Lung (tissue), 12 donors: ENCODE results near the gene SUMO3. TPM values are rescaled to one million over a fixed set of nuclear protein-coding genes. Genes with fewer than 3 reads are reported as not detected.
A peak's percentile ranks its signal among the peaks of the same experiment; 100 is the strongest.

Experiments used
- ATAC-seq: fragments of 200-7000 bp; cut with Tn5 transposase; one replicate; pipeline ENCODE4 v1.9.1; 2020; ENCODE audit warnings: moderate number of reproducible peaks; ENCODE audit not compliant: insufficient read depth, low FRiP score
- DNase-seq, 3 donors: peaks; one replicate each; pipeline ENCODE4 v3.0.0-alpha.2; 2013 to 2017
- H3K27ac ChIP-seq, 2 donors: one replicate each; pipeline ENCODE4 v1.5.1; 2013; ENCODE audit warnings: mild to moderate bottlenecking in 2 of 2, moderate library complexity in 2 of 2, control low read depth in 1 of 2, inconsistent platforms in 1 of 2, low read depth in 1 of 2, low read length in 1 of 2
- H3K27me3 ChIP-seq, 3 donors: one replicate each; pipeline ENCODE4 v1.5.1; 2013; ENCODE audit warnings: low read length in 2 of 3; ENCODE audit not compliant: control insufficient read depth in 3 of 3, insufficient read depth in 3 of 3
- H3K36me3 ChIP-seq, 4 donors: one replicate each; pipeline ENCODE4 v1.5.1; 2013; ENCODE audit warnings: low read length in 4 of 4, mild to moderate bottlenecking in 1 of 4, moderate library complexity in 1 of 4; ENCODE audit not compliant: control insufficient read depth in 4 of 4, insufficient read depth in 4 of 4
- H3K4me1 ChIP-seq, 5 donors: one replicate each; pipeline ENCODE4 v1.5.1; 2013; ENCODE audit warnings: low read length in 5 of 5, mild to moderate bottlenecking in 2 of 5, moderate library complexity in 1 of 5; ENCODE audit not compliant: control insufficient read depth in 5 of 5, insufficient read depth in 5 of 5
- H3K4me3 ChIP-seq: one replicate; pipeline ENCODE4 v1.5.1; 2013; ENCODE audit warnings: mild to moderate bottlenecking, control low read depth, moderate library complexity
- H3K9ac ChIP-seq, 2 donors: one replicate each; pipeline ENCODE4 v1.5.1; 2013; ENCODE audit warnings: low read length in 2 of 2, control low read depth in 1 of 2; ENCODE audit not compliant: insufficient read depth in 1 of 2
- H3K9me3 ChIP-seq, 4 donors: one replicate each; pipeline ENCODE4 v1.5.1; 2013; ENCODE audit warnings: low read length in 3 of 4, mild to moderate bottlenecking in 1 of 4, moderate library complexity in 1 of 4; ENCODE audit not compliant: control insufficient read depth in 4 of 4, insufficient read depth in 3 of 4
- WGBS, 2 donors: extraction: QIAGEN DNeasy Blood & Tissue Kit; methylation state at CpG; one replicate each; pipeline ENCODE4 v1.1.7; 2013; 5-methylcytosine and 5-hydroxymethylcytosine counted together
- polyA plus RNA-seq, 2 donors: library from polyadenylated mRNA; stranded (reverse); fragments of 200-250 nt; gene quantifications; one replicate each; pipeline ENCODE4 v1.2.1, GENCODE V29; 2013
- total RNA-seq, 2 donors: library from RNA; depleted of rRNA in 1 of 2; stranded (reverse); fragments of >200 nt in 1 of 2; gene quantifications; one replicate each; pipeline ENCODE4 v1.2.1, GENCODE V29; 2014 to 2021
- TF ChIP-seq, protein P1 (sequence below): IDR thresholded peaks from 2 replicates; pipeline ENCODE4 v1.5.1; 2012; ENCODE audit warnings: mild to moderate bottlenecking; ENCODE audit errors: control extremely low read depth, extremely low read depth
- donor health status: control.
- donor health status: control.
- donor health status: Bipolar disorder and iron deficiency.
- donor health status: healthy.
- donor health status: DM: yes; HTN: yes; CAD: no.

The SUMO3 gene
- total and polyA plus RNA-seq, 4 donors: 40.4 to 96.4 (median 66.0) TPM

DNA sequence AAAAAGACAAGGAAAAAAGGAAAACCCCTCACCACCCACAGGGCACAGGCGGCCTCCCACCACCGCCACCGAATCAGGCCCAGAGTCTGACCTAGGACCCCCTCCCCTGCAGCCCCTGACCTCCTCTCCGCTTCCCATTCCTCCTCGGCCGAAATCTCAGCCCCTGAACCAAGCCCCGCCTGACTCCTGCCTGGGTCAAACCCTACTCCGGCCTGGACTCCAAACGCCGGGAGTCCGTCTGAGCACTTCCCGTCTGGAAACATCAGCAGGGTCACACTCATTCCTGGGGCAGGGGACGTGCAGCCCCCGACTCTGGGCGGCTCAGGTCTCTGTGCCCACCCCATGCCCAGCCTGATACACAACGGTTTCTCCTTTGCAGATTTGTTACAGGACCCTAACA is 26.4 kb upstream of the SUMO3 start:
- Histone ChIP-seq H3K4me1 (peaks cover 0 to 19% (median 8%) of the 10 kb centered on the region in 5 donors), H3K27me3 (no peaks in the 10 kb centered on the region), H3K9ac (no peak overlapping the region), H3K27ac (no peak overlapping the region), H3K36me3 (peaks cover 0 to 9% (median 3%) of the 10 kb centered on the region in 4 donors), H3K9me3 (peaks cover 0 to 2% (median 0%) of the 10 kb centered on the region in 4 donors), H3K4me3 (no peak overlapping the region)
- DNase-seq (peak in 1 of 3 donors; percentile 9), ATAC-seq (no peak)
- TF ChIP-seq, protein P1, sequence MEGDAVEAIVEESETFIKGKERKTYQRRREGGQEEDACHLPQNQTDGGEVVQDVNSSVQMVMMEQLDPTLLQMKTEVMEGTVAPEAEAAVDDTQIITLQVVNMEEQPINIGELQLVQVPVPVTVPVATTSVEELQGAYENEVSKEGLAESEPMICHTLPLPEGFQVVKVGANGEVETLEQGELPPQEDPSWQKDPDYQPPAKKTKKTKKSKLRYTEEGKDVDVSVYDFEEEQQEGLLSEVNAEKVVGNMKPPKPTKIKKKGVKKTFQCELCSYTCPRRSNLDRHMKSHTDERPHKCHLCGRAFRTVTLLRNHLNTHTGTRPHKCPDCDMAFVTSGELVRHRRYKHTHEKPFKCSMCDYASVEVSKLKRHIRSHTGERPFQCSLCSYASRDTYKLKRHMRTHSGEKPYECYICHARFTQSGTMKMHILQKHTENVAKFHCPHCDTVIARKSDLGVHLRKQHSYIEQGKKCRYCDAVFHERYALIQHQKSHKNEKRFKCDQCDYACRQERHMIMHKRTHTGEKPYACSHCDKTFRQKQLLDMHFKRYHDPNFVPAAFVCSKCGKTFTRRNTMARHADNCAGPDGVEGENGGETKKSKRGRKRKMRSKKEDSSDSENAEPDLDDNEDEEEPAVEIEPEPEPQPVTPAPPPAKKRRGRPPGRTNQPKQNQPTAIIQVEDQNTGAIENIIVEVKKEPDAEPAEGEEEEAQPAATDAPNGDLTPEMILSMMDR: no peak
- whole genome bisulfite sequencing, 2 donors: 79 to 87% methylated on average over 16 of the region's 16 CpGs

DNA sequence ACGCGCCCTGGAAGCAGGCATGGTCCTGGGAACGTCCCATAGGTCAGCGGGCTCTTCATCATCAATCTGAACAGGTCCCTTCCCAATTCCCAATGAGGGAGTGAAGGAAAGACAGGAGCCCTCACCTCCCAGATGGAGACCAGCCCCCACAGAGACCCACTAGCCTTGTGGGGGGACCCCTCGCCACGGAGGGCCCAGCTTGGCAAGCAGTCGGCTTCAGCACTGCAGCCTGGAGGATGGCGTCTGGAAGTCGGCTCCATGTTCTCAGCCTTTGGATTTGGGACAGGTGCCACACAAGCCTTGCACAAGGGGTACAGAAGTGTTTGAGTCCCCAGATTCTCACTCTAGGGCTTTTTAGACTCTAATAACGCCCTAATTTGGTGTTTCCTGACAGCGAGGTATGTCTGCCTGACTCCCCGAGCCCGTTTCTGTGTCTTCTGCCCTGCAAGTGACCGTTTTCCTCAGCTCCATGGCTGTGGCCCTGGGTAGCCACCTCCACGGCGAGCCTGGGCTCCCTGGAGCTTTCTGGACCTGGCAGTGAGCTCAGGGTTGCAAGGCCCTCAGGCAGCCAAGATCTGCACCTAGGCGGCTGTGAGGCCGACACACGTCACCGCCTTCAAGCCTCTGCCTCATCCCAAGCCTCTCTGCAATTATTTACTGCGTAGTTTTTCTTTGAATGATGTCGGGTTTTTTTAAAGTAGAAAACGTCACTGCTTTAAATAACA is 25.0 kb upstream of the SUMO3 start:
- Histone ChIP-seq H3K9me3 (peaks cover 0 to 2% (median 0%) of the 10 kb centered on the region in 4 donors), H3K36me3 (peaks cover 0 to 1% (median 0%) of the 10 kb centered on the region in 4 donors), H3K9ac (no peak overlapping the region), H3K4me3 (no peak overlapping the region), H3K27ac (no peak overlapping the region), H3K4me1 (peaks cover 0 to 19% (median 8%) of the 10 kb centered on the region in 5 donors), H3K27me3 (no peaks in the 10 kb centered on the region)
- DNase-seq: peak in 1 of 3 donors; percentile 0
- TF ChIP-seq, protein P1: no peak
- WGBS, 2 donors: 85 to 88% methylated on average over 23 of the region's 23 CpGs
- no peak for ATAC-seq

DNA sequence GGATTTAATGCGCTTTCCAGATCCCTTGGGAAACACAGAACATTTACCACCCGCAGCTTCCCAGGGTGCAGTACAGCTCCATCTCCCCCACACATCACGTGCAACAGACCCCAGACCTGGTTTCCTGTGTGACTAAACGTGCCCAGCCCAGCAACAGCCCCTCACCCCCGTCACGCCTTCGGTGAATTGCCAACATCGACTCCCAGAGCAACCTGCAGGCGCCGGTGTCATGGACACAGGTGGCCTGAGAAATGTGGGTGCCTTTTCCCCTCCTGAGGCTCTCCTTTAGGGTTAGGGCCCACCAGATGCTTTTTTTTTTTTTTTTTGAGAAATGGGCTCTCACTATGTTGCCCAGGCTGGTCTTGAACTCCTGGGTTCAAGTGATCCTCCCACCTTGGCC is 24.2 kb upstream of the SUMO3 start:
- Histone ChIP-seq H3K4me3 (no peak overlapping the region), H3K27ac (no peak overlapping the region), H3K36me3 (no peaks in the 10 kb centered on the region), H3K9ac (no peak overlapping the region), H3K4me1 (peaks cover 0 to 19% (median 8%) of the 10 kb centered on the region in 5 donors), H3K27me3 (no peaks in the 10 kb centered on the region), H3K9me3 (peaks cover 0 to 2% (median 0%) of the 10 kb centered on the region in 4 donors)
- ATAC-seq (no peak), DNase-seq (peak in 1 of 3 donors; percentile 1)
- TF ChIP-seq, protein P1: no peak
- 84 to 90% methylated on average over 10 of the region's 10 CpGs for WGBS, 2 donors
